GM21423 (cell line): ENCODE results near the gene ILDR2.

ENCODE experiments used
- ATAC-seq: cut with Tn5 transposase; IDR thresholded peaks from one replicate; pipeline ENCODE4 v1.9.1; 2021; ENCODE audit warnings: mild to moderate bottlenecking, moderate library complexity; ENCODE audit not compliant: unreplicated experiment

ILDR2 gene, protein sequence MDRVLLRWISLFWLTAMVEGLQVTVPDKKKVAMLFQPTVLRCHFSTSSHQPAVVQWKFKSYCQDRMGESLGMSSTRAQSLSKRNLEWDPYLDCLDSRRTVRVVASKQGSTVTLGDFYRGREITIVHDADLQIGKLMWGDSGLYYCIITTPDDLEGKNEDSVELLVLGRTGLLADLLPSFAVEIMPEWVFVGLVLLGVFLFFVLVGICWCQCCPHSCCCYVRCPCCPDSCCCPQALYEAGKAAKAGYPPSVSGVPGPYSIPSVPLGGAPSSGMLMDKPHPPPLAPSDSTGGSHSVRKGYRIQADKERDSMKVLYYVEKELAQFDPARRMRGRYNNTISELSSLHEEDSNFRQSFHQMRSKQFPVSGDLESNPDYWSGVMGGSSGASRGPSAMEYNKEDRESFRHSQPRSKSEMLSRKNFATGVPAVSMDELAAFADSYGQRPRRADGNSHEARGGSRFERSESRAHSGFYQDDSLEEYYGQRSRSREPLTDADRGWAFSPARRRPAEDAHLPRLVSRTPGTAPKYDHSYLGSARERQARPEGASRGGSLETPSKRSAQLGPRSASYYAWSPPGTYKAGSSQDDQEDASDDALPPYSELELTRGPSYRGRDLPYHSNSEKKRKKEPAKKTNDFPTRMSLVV

DNA sequence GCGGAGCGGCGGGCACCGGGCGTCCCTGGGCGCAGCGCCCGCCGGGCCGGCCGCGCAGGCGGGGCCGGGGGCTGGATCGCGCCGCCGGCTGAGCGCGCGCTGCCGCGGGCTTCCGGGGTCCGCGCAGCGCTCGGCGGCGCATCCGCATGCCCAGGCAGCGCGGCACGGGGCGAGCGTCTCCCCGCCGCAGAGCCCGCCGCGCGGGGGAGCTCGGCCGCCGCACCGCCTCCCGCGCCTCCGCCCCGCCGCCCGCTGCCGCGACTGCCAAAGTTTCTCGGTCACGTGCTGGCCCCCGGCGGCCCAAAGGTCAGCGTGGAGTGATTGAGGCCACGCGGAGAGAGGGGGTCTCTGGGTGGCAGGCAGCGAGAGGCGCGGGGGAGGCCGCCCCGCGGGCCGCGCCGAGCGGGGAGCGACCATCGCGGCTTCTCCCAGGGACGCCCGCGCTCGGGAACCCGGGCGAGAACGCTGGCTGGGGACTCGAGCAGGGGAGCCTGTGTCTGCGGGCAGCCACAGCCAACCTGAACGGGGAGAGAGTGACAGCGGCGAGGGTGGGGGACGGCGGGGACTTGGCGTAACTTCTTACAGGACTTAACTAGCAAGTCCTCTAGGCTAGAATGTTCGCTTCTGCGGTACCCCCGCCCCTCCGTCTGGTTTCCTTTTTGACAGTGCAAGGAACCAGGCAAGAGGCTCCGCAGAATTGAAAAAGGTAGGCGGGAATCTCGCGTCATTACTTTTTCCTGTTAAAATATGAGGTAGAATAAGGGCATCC, at the start of gene ILDR2:
ILDR2 (minus strand) TSS at position 180 of the 769 bp plus-strand sequence. CDS start 272 bp downstream, outside the sequence.
- ATAC-seq = peak; percentile 58

DNA sequence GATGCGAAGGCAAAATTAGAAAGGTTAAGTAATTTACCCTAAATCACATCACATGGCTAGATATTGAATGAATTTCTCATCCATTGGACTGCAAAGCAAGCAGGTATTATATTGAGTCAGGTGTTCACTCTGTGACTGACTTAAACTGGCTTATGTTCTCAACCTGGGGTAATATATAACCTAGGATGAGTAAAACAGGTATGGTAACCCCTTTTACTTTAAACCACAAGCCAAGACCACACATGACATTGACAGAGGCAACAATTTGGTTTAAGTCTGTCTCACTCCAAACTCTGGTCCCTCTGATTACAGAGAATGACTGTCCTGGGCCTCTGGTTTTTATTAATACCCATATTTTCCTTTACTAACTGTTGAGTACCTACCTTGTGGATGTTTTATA, 47.0 kb upstream of the ILDR2 start:
- peak; percentile 91 for ATAC-seq

DNA sequence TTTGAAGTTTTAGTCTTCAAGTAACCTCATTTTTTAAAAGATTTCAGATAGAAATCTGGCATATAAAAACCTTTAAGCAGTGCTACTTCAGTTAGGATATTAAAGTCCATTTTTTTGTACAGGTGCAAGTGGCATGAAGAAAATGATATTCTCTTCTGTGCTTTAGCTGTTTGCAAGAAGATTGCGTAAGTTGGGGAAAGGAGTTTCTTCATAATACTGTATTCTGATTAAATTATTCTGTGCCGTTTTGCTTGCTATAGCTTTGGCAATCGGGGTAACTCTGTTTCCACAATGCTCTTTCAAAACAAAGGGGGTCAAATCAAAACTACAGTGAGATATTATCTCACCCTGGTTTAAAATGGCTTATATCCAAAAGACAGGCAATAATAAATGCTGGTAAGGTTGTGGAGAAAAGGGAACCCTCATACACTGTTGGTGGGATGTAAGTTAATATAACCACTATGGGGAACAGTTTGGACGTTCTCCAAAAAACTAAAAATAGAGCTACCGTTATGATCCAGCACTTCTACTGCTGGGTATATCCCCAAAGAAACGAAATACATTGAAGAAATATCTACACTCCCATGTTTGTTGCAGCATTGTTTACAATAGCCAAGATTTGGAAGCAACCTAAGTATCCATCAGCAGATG, 40.9 kb upstream of the ILDR2 start:
- no peak for ATAC-seq

DNA sequence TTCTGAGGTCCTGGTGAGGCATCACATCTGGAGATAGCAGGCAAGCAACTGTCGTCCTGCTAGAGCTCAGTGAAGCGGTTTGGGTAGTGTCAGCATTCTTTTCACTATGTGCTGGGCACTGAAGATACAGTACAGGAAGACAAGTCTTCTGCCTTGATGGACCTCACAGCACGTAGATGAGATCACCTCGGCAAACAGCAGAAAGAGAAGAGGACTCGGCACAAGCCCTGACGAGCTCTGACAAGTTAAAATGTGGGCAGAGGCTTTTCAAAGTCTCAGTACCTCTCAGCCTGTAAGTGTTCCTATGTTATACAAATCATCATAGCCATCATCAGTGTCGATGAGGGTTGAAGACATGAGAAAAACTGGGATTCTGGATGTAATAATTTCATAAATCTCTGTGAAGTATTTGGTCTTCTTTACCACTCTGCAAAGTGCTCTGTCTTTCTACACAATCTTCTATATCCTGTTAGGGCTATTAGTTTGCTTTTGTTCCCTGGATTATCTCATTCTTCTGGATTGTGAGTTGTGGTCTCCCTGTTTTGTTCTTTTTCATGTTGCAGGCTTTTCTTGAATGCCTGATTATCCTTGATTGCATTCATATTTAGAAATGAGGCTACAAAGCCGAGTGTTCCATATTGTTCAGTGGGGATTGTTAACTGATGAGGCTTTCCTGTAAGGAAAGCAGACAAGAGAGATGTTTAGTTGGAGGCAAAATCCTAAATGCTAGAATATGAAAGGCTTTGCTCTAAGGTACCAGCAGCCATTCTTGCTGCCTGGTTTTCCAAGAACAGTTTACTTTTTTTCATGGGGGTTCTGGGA, 38.0 kb upstream of the ILDR2 start:
- no peak for ATAC-seq

DNA sequence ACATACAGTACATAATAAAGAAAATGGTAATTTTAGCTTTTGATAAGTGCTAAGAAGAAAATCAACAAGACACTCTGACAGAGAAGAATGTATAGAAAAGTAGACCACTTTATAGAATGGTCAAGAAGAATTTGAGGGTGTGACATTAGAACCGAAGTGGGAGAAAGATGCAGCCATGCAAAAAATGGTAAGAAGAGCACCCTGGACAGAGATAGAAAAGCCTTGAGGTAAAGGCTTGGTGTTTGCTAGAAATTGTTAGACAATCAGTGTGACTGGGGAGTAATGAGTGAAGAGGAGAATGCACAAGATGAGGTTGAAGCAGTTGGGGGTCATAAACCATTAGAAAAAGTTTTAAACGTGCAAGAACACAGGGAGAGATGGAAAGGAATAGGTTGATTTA, 37.2 kb upstream of the ILDR2 start:
- no peak for ATAC-seq

DNA sequence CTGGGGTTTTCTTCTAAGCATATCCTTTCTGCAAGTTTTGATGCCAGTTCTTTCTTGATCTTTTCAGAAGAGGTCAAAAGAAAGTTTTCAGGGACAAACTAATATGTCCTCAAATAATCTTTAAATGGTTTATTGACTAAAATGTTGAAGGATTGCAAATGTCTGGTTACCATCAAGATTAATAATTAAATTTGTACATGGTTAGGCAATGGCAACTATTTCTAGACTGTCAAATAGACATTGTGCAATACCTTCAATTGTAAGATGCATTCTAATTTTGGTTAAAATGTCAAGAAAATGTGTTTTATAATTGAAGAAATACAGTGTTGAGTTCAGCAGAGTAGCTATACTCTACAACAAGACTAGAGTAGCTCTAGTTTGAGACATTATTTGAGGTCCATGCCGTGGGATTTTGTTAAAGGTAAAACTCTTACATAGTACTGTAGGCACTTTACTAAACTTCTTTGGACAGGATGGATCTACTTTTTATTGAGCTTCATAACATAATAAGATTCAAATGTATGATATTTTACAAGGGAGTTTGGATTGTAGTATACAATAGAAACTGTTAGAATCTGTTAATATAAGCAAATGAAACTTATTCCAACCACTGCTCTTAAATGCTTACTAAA, 36.3 kb upstream of the ILDR2 start:
- no peak for ATAC-seq

DNA sequence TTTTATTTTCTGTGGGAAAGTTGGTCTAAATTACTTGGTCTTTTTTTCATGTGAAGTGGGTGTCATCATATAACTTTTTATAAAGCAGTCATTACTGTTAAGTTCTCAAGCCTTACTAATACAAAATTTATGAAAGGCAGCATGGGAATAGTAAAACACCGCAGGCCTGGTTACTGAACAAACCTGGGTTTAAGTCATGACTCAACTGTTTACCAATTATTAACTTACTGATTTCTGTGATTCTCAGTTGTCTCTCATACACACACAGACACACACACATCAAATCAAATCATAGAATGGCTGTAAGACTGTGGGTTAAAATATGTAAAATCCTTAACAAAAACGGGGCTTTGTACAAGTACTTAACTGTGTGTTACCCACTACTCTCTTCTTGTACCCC, 28.4 kb upstream of the ILDR2 start:
- no peak for ATAC-seq

DNA sequence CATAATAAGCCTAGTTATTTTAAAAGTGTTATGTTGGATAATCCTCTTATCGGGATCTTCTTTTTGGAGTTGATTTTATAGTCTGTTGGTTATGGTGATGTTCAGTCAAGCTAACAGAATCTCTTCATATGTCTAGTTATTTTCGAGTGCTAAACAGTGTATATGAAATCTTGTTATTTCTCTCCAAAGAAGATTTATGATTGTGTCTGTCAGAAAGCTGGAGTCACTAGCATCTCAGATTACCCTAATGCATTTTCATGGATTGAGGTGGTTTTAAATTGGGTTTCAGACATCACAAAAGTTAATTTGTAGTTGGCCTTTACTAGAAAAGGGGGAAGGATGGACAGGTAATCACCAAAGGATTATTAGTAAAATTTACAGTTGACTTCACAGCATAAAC, 27.0 kb upstream of the ILDR2 start:
- no peak for ATAC-seq

DNA sequence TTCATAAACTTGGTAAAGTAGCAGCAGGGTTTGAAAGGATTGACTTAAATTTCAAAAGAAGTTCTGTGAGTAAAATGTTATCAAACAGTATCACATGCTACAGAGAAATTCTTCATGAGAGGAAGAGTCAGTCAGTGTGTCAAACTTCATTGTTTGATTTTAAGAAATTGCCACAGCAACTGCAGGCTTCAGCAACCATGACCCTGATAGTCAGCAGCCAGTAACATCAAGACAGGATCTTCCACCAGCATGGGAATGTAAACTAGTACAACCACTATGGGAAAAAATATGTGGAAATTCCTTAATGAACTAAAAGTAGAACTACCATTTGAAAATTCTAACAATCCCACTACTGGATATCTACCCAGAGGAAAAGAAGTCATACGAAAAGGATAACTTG, 25.2 kb upstream of the ILDR2 start:
- ATAC-seq = no peak

DNA sequence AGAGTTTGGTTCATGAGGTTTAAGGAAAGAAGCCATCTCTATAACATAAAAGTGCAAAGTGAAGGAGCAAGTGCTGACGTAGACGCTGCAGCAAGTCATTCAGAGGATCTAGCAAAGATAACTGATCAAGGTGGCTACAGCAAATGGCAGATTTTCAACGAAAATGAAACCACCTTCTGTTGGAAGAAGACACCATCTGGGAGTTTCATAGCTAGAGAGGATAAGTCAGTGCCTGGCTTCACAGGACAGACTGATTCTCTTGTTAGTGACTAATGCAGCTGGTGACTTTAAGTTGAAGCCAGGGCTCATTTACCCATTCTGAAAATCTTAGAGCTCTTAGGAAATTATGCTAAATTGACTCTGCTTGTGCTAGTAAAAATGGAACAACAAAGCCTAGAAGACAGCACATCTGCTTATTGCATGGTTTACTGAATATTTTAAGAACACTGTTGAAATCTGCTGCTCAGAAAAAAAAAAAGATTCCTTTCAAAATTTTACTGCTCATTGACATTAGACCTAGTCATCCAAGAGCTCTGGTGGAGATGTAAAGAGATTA, 24.2 kb upstream of the ILDR2 start:
- ATAC-seq = no peak

DNA sequence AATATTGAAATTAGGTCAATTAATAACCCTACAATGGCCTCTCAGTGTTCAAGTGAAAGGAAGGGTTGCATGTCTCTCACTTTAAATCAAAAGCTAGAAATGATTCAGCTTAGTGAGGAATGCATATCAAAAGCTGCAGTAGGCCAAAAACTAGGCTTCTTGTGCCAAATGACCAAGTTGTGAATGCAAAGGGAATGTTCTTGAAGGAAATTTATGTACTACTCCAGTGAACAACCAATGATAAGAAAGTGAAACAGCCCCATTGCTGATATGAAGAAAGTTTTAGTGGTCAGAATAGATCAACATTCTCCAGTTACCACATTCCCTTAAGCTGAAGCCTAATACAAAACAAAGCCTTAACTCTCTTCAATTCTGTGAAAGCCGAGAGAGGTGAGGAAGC, 23.7 kb upstream of the ILDR2 start:
- no peak for ATAC-seq

DNA sequence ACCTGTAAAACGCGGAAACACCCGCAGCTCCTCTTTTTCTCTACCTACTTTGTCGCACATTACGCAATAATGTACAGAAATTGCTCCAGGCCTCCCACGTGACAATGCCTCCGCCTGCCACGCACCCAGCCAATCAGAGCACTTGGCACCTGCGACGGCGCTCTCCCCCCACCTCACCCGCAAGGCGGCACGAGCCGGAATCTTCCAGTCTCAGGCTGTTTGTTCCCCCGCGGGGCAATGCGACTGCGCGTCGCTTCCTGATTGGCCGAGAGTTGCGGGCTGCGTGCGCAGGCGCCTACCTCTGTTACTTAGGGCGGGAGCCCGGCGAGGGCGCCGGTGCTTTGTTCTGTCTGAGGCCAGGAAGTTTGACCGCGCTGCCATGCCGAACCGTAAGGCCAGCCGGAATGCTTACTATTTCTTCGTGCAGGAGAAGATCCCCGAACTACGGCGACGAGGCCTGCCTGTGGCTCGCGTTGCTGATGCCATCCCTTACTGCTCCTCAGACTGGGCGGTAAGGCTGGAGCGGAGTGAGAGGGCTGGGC, 13.7 kb upstream of the ILDR2 start, which contains the start of gene MAEL:
MAEL (plus strand) TSS at position 307 of the 542 bp plus-strand sequence; CDS start at position 380, 73 bp downstream.
- ATAC-seq = no peak

DNA sequence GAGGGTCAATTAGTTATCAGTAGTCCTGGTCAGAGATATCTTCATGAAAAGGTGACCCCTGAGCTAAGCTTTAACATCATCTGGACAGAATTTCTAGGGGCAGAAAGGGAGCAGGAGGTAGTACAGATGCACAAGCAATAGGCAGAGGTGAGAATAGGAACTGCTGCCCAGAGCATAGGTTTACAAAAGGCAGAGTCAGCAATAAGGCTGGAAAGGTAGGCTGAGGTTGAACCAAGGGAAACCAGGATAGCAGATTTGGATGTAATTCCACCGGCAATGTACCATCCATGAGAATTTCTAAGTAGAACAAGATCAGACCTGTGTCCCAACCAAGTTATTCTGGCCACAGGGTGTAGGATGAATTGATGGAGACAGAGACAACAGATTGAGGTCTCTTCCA, 6.2 kb upstream of the ILDR2 start:
- no peak for ATAC-seq

DNA sequence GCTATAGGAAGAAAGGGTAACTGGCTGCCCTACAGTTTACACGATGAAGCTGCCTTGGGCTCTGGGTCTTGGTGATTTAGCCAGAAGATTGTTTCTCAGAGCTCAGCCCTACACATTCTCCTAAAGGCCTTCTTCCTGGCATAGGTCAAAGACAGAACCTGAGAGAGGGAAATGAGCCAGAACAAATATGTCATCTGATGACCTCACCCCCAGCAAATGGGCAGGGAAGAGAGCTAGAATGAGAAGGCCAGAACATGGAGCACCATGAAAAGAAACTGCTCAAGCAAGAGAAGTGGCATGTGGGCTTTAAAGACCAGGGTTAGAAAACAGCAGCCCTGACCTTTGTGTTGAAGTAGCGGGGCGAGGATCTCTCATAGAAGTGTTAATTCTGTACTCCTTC, 5.5 kb upstream of the ILDR2 start:
- no peak for ATAC-seq

DNA sequence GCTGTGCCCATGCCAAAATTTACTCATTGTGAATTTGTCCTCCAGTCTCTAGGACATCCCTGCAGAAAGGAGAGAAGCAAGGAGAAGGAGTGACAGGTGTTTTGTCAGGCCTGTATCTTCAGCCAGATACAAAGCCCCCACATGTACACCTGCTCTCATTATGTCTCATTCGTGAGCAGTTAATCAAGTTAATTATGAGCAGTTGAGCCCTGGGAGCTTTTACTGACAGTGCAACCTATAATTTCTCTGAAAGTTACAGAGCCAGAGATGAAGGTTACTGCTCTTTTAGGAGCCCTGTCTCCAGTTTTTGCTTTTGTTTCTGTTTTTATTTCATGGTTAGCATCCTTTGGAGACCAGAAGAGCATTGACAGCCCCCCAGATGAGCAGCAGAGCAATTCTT, 5.0 kb upstream of the ILDR2 start:
- ATAC-seq = no peak

DNA sequence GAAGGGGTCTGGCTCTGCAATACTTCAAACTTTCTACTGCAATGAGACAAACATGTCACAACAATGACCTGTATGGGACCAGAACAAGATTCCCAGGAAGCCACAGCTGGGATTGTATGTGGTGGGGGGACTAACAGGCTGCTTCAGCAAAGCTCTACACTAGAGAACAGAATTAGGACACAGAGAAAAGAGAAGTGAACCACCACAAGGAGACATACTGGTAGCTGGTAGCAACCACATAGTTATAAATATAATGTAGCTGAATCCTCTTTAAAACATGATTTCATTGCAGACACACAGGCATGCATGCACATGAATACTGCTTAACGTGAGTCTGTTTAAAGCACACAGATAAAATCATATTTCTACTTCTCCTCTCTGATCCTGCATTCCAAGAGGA, 3.5 kb upstream of the ILDR2 start:
- ATAC-seq = peak; percentile 53

DNA sequence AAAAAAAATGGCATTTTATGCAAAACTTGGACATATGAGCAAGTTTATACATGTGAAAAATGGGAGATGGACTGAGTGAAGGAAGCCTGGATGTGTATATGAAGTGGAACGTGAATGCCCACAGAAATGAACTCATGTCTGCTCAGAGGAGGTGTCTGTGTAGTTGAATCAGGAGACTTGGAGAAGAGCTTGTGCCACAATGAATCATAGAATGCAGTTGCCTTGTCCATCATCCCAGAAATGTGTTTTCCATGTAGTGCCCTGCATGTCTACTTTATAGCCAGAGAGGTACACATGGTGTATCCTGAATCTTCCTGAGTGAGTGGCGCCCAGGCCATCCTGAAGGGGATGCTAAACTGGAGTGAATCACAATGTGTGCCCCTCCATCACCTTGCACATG, 2.6 kb upstream of the ILDR2 start:
- ATAC-seq = no peak

DNA sequence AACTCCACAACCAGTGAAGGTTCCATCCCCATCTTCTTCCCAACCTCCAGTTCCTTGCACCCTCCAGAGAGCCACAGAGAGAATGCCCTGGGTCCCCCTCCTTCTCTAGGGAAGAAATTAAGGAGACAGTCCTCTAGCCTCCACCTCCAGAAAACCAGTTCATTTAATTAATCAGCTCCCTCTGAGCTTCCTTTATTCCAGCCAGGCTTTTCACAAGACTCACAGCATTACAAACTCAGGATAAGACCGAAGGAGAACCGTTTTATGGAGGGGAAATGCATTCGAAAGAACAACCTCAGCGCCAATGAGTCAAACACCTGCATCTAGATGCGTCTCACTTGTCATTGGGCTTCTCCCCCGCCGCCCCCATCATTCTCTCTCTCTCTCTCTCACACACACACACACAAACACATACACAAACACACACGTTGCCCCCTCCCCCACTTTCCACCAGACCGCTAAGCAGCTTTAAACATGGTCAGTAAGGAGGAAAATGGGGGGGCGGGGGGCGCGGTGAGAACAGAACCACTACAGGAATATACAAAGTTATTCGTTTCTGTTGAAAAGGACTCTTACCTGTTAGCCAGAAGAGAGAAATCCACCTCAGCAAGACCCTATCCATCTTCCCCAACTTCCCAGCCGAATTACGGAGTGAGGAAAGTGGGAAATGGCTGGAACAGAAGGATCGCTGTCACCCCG, 544 bp downstream of the ILDR2 start:
- ATAC-seq = no peak

DNA sequence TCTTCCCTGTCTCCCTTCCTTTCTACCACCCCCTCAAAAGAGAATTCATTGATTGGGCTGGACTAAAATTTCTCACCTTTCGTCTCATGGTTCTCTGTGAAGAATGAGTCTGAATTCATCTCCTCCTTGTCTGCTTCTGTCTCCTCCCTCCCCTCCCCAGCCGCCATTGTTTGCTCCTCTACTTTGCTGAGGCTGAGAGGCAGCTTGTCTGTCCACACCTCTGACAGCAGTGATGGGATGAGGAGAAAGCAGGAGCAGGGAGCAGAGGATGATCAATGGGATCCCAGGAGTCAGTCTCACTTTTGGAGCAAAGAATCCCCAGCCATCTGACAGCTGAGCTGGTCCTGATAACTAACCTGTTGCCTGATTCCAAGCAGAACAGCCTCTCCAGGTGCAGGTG, 2.5 kb downstream of the ILDR2 start:
- ATAC-seq = no peak
